Activated effector memory CD4-positive, alpha-beta T cell treated with Interleukin-2 at 50 U/mL for 16 hours (primary cell): Measurements from ENCODE around the gene MTFR1L.

Experiments
- DNase-seq: peaks from one replicate; pipeline ENCODE4 v3.0.0-alpha.2; 2020

MTFR1L gene

GRCh38 chr1:25808481-25809244 is 11.1 kb upstream of the MTFR1L start:
- no peak for DNase-seq

- no peak for DNase-seq
These were observed 10.3 kb upstream of the MTFR1L start for GRCh38 chr1:25809283-25809926.

- no peak for DNase-seq
These were observed 9.8 kb upstream of the MTFR1L start for GRCh38 chr1:25809929-25810328.

GRCh38 chr1:25810341-25811299 is 9.1 kb upstream of the MTFR1L start:
- peak; percentile 68 for DNase-seq

DNA sequence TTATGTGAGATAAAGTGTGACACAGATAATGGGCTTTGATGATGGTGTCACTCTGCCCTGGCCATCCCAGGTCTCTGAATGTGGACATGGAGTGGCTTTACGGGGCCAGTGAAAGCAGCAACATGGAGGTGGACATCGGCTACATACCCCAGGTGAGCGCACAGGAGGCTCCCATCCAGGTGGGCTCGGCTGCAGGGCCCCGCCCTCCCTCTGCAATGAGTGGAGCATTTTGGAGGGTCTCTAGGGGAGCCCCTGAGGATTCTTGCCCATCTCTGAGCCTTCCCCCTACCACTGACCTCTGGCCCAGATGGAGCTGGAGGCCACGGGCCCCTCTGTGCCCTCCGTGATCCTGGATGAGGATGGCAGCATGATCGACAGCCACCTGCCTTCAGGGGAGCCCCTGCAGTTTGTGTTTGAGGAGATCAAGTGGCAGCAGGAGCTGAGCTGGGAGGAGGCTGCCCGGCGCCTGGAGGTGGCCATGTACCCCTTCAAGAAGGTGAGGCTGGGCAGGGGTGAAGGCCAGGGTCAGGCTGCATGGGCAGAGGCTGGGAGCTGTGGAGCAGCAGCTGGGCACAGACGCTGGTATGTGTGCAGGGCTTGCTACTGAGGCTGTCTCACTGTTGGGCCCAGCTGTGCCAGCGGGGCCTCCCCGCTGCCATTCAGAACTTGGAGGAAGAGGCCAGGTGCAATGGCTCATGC is 8.2 kb upstream of the MTFR1L start:
- DNase-seq = no peak

DNA sequence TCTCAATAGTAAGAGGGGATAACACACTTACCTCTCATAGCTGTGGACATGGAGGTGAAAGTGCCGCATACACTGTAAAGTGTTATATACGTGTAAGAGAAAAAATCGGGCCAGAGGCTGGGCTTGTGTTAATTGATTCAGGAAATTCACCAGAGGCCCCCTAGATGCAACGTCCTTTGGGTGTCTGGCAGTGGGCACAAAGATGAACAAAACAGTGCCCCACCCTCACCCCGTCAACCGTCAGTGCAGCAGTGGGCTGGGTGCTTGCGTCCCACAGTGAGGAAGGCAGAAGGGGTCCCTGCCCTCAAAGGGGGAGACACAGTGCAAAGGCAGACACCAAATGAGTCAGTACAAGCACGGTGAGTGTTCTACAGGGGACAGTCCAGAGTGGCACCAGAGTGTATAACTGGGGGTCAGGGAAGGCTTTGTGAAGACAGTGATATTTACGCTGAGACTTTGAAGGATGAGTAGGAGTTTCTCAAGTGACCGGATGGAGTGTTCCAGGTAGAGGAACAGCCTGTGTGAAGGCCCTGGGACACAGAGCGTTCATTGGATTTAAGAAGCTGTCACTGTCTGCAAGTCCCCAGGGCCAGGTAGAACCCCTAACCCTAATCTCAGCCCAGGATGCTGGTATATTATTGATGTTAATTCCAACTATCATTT is 6.6 kb upstream of the MTFR1L start:
- no peak for DNase-seq

GRCh38 chr1:25813734-25814471 is 5.9 kb upstream of the MTFR1L start:
- DNase-seq = no peak

DNA sequence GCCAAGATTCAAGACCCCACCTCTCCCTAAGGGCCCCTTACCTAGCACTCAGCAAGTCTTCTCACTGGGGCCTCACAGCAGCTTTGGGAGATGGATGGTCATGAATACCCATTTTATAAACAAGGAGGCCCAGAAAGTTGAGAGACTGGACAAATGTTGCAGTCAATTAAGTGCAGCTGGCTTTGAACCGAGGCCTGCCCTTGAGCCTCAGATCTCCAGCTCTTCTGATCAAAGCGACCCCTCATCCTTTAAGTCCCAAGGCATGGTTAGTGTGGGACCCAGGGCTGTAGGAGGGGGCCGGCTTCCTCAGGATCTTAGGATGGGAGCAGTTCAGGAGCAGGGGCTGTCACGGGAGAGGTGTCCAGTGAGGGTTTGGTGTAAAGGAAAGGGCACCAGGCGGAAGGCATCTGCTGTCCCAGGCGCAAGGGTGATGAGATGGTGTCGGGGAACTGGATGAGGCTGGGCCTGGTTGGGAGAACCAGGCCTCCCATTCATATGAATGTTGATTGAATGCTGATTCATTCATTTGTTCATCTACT is 5.1 kb upstream of the MTFR1L start:
- no peak for DNase-seq

DNA sequence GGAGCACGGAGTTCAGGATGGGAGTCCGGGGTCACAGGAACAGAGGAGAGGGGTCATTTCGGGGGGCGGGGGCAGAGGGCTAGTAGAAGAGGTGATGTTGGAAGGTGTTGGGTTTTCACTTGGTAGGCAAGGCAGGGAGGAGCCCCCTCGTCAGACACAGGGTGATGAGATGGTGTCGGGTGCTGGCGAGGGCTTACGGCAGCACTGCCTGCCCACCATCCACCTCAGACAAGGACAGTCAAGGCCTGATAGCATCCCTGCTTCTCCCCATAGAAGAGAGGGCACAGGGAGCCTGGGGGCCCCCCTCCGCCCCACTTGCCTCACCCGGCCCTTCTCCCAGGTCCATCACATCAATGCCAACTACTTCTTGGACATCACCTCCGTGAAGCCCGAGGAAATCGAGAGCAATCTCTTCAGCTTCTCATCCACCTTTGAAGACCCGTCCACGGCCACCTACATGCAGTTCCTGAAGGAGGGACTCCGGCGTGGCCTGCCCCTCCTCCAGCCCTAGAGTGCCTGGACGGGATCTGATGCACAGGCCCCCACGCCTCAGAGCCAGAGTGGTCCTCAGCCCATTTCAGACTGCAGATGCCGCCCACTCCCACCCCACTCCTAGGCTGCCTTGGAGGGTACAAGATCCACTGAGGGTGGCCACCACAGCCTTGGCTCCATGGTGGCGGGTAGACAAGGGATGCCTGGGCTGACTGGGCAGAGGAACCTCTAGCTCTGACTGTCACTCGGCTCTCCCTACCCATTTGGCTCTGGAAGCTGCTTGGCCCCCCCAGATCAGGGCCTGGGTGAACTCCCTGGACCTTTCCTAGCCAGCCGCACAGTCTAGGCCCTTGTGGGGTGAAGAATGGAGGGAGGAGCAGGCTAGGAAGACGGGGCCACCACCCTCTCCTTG is 4.3 kb upstream of the MTFR1L start:
- no peak for DNase-seq

- no peak for DNase-seq
These were observed 3.5 kb upstream of the MTFR1L start for GRCh38 chr1:25816112-25816718.

GRCh38 chr1:25817840-25818501 is 1.8 kb upstream of the MTFR1L start:
- no peak for DNase-seq

DNA sequence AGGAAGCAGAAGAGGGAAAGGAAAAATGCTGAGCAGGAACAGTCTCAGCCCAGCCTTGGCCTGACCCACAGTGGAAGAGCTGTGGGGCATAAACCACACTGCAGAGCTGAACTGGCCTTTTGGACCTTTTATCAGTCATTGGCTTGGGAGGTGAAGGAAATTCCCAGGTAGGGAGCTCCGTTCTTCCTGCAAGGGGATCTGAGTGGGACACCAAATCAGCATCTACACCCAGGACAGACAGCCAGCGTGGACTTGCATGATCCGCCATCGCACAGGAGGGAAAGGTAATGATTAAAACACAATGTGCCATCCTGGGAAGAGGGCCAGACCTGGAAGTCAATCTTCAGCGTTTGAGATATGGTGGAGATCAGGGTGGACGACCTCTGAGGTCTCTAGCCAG is 1.2 kb upstream of the MTFR1L start:
- no peak for DNase-seq

- DNase-seq = peak; percentile 65
These were observed 725 bp downstream of the MTFR1L start for GRCh38 chr1:25820247-25821111.

GRCh38 chr1:25821112-25821476 is 1.3 kb downstream of the MTFR1L start:
- no peak for DNase-seq

- DNase-seq = no peak
These were observed 1.9 kb downstream of the MTFR1L start for GRCh38 chr1:25821630-25822091.

GRCh38 chr1:25825605-25826004 is 5.9 kb downstream of the MTFR1L start:
- no peak for DNase-seq

DNA sequence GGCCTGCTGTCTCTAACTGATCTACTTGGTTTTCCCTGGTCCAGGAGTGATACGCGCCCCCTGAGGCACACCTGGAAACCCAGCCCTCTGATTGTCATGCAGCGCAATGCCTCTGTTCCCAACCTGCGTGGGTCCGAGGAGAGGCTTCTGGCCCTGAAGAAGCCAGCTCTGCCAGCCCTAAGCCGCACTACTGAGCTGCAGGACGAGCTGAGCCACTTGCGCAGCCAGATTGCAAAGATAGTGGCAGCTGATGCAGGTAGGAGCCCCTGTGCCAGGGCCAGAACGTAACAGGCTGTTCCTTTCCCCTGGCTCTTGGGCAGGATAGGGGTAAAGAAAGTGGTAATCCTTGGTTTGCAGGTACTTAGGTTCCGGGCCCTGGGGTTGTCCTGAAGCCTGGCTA is 6.8 kb downstream of the MTFR1L start:
- no peak for DNase-seq

GRCh38 chr1:25828491-25828890 is 8.7 kb downstream of the MTFR1L start:
- no peak for DNase-seq
